GM12878 (cell line): ENCODE data around the gene CADPS. TPM values are rescaled to one million over a fixed set of nuclear protein-coding genes. Genes with fewer than 3 reads are reported as not detected.

Experiments
- ATAC-seq: fragments of 200-7000 bp; cut with Tn5 transposase; 3 replicates; pipeline ENCODE4 v1.9.1; 2020; ENCODE audit warnings: mild to moderate bottlenecking, moderate library complexity
- BruUV-seq: library from RNA; stranded (reverse); fragments of 400-500 nt; replicated peaks from 2 replicates; lab custom pipeline; 2021; lab: Mats Ljungman, UMichigan
- CTCF ChIA-PET: fragments of 300-600 bp; sonication (Branson Sonifier 250); formaldehyde crosslinking; extraction: SDS; loops from one replicate; lab custom pipeline; 2021; ENCODE audit warnings: inconsistent platforms; lab: Yijun Ruan, JAX
- POLR2A ChIA-PET: fragments of 350-600 bp; formaldehyde crosslinking; extraction: SDS; loops from one replicate; lab custom pipeline; 2021; ENCODE audit warnings: inconsistent platforms; lab: Charles Lee
- RAD21 ChIA-PET: fragments of 300-600 bp; sonication (Branson Sonifier 250); formaldehyde crosslinking; loops from one replicate; lab custom pipeline; 2023; ENCODE audit warnings: antibody characterized with exemption; ENCODE audit not compliant: unreplicated experiment; lab: Charles Lee
- SMC1A ChIA-PET: fragments of 300-600 bp; sonication (Branson Sonifier 250); formaldehyde crosslinking; loops from one replicate; lab custom pipeline; 2023; ENCODE audit not compliant: unreplicated experiment, uncharacterized antibody; lab: Charles Lee
- DNase-seq: peaks from one replicate; pipeline ENCODE4 v3.0.0-alpha.2; 2011; ENCODE audit warnings: low read depth, low spot score
- FAIRE-seq: peaks from 3 replicates; lab custom pipeline; 2011; peaks lifted over from hg19 to GRCh38; lab: Jason Lieb, UNC
- H2AFZ ChIP-seq: 2 replicates; pipeline ENCODE4 v1.6.0; 2011; ENCODE audit warnings: low read depth, low read length, control low read depth; ENCODE audit not compliant: control insufficient read depth
- H3K27ac ChIP-seq: 2 replicates; pipeline ENCODE4 v1.5.1; 2011; ENCODE audit warnings: control low read depth; ENCODE audit not compliant: control insufficient read depth, insufficient read depth
- H3K27me3 ChIP-seq, 2 experiments: replicated peaks in 1 of 2; 2 replicates each; pipeline versions ENCODE4 v1.6.0 to v1.6.1; 2011; ENCODE audit warnings: low read length in 1 of 2; ENCODE audit not compliant: control insufficient read depth in 2 of 2, insufficient read depth in 2 of 2
- H3K36me3 ChIP-seq, 2 experiments: 2 replicates each; pipeline ENCODE4 v1.5.1; 2011; ENCODE audit warnings: low read length in 1 of 2; ENCODE audit not compliant: control insufficient read depth in 2 of 2, insufficient read depth in 2 of 2
- H3K4me1 ChIP-seq: 2 replicates; pipeline ENCODE4 v1.6.1; 2011; ENCODE audit warnings: mild to moderate bottlenecking, low read length, moderate library complexity, mixed read lengths; ENCODE audit not compliant: control insufficient read depth, insufficient read depth
- H3K4me2 ChIP-seq: 2 replicates; pipeline ENCODE4 v1.6.0; 2011; ENCODE audit warnings: control low read depth; ENCODE audit not compliant: control insufficient read depth, insufficient read depth
- H3K4me3 ChIP-seq: fragments of 200-600 bp; sonication (generic); 2 replicates; pipeline ENCODE4 v1.5.1; 2016
- H3K79me2 ChIP-seq: 2 replicates; pipeline ENCODE4 v1.6.0; 2011; ENCODE audit warnings: low read length; ENCODE audit not compliant: control insufficient read depth, insufficient read depth
- H3K9ac ChIP-seq: 2 replicates; pipeline ENCODE4 v1.8.0; 2011; ENCODE audit warnings: low read length, control low read depth, mixed read lengths; ENCODE audit not compliant: control insufficient read depth, insufficient read depth
- H3K9me3 ChIP-seq: replicated peaks from 3 replicates; pipeline ENCODE4 v1.5.1; 2011; ENCODE audit warnings: mild to moderate bottlenecking, low read length; ENCODE audit not compliant: control insufficient read depth, insufficient read depth
- H4K20me1 ChIP-seq: 2 replicates; pipeline ENCODE4 v1.6.0; 2011; ENCODE audit not compliant: control insufficient read depth, insufficient read depth
- ATF3 ChIP-seq: IDR thresholded peaks from 2 replicates; pipeline ENCODE4 v1.6.1; 2011; ENCODE audit warnings: low read depth, mild to moderate bottlenecking, low read length, moderate library complexity, borderline replicate concordance; ENCODE audit errors: extremely low read depth
- BCL3 ChIP-seq: IDR thresholded peaks from 2 replicates; pipeline ENCODE4 v1.6.1; 2011; ENCODE audit warnings: borderline replicate concordance, low read depth, mild to moderate bottlenecking, moderate library complexity, low read length; ENCODE audit not compliant: insufficient read depth, poor library complexity, severe bottlenecking
- BRCA1 ChIP-seq: IDR thresholded peaks from 2 replicates; pipeline ENCODE4 v1.6.1; 2011; ENCODE audit warnings: low read depth, low read length, improper control_type of control experiment
- CEBPB ChIP-seq, 2 experiments: fragments of 150-350 bp in 1 of 2; IDR thresholded peaks; 2 replicates each; pipeline ENCODE4 v1.6.1; 2012 to 2014; ENCODE audit warnings: low read depth in 2 of 2, low read length in 2 of 2, borderline replicate concordance in 1 of 2, inconsistent platforms in 1 of 2
- CREM ChIP-seq: IDR thresholded peaks from 2 replicates; pipeline ENCODE4 v1.6.1; 2014; ENCODE audit warnings: antibody characterized with exemption, low read depth
- KDM1A ChIP-seq: fragments of 200-600 bp; sonication (generic); IDR thresholded peaks from 2 replicates; pipeline ENCODE4 v1.6.1; 2016; ENCODE audit warnings: borderline replicate concordance
- SREBF2 ChIP-seq: IDR thresholded peaks from 2 replicates; pipeline ENCODE4 v1.6.1; 2012; ENCODE audit warnings: mild to moderate bottlenecking, low read length
- TAF1 ChIP-seq: IDR thresholded peaks from 2 replicates; pipeline ENCODE4 v1.6.1; 2011; ENCODE audit warnings: mild to moderate bottlenecking, low read depth, low read length, borderline replicate concordance
- TARDBP ChIP-seq: IDR thresholded peaks from 2 replicates; pipeline ENCODE4 v1.6.1; 2016; ENCODE audit warnings: borderline replicate concordance
- TCF3 ChIP-seq: IDR thresholded peaks from 2 replicates; pipeline ENCODE4 v1.6.1; 2012; ENCODE audit warnings: low read depth, mild to moderate bottlenecking, low read length, borderline replicate concordance; ENCODE audit not compliant: insufficient read depth
- ZNF207 ChIP-seq: fragments of 450-650 bp; IDR thresholded peaks from 2 replicates; pipeline ENCODE4 v1.6.1; 2014; ENCODE audit warnings: antibody characterized with exemption, mild to moderate bottlenecking, borderline replicate concordance
- WGBS: methylation state at CpG from one replicate; pipeline ENCODE4 v1.1.6; 2016; ENCODE audit warnings: low lambda C conversion rate; ENCODE audit not compliant: insufficient replicate concordance, insufficient coverage; ENCODE audit errors: missing lambda C conversion rate; 5-methylcytosine and 5-hydroxymethylcytosine counted together
- in situ Hi-C: fragments of 300-500 bp; cut with MboI; formaldehyde crosslinking; loops from 9 replicates; pipeline ENCODE4 v1.14.3; 2018; ENCODE audit warnings: mixed read lengths
- intact Hi-C: fragments of 100-400 bp; cut with micrococcal nuclease; formaldehyde crosslinking; loops from one replicate; pipeline ENCODE4 v1.14.2; 2022; ENCODE audit not compliant: unreplicated experiment
- polyA plus RNA-seq, 11 experiments: library from polyadenylated mRNA; depleted of rRNA in 4 of 11; unstranded in 6 of 11; stranded (reverse) in 5 of 11; fragments of >200 nt; fragmentation: Nextera tagmentation in 4 of 11; fragmentation: Illumina TruSeq in 1 of 11; extraction: Ambion mirVana in 4 of 11; extraction: Trizol in 1 of 11; gene quantifications; 1 replicate in 1 of 11; 2 replicates in 10 of 11; pipeline versions ENCODE4 v1.2.1 to v1.2.3, GENCODE V29; 2011 to 2016; ENCODE audit warnings: inconsistent platforms in 2 of 11, missing spikeins in 2 of 11, low read depth in 1 of 11
- total RNA-seq, 4 experiments: library from RNA; depleted of rRNA in 3 of 4; stranded (reverse); fragments of >200 nt in 3 of 4; fragmentation: Illumina TruSeq in 1 of 4; extraction: Trizol in 1 of 4; gene quantifications; 2 replicates each; pipeline versions ENCODE4 v1.2.1 to v1.2.3, GENCODE V29; 2013 to 2021

The CADPS gene
- total and polyA plus RNA-seq, 10 of the 15 experiments (the other 5 are each of a cell fraction or from before 2014, with no cell fraction given) = 0.20 TPM; not detected in 9

GRCh38 chr3:62839748-62840147 lies 35.5 kb downstream of the CADPS start:
- in situ Hi-C loops = no loop called here
- Histone ChIP-seq H3K4me3 (no peak overlapping the region), H3K27me3 (no peaks in the 10 kb centered on the region), H3K9ac (no peak overlapping the region), H3K4me1 (no peaks in the 10 kb centered on the region), H3K4me2 (no peak overlapping the region), H4K20me1 (no peaks in the 10 kb centered on the region), H3K36me3 (no peaks in the 10 kb centered on the region), H3K9me3 (no peaks in the 10 kb centered on the region), H2AFZ (no peak overlapping the region), H3K27ac (no peak overlapping the region), H3K79me2 (no peaks in the 10 kb centered on the region)
- ATAC-seq (no peak), DNase-seq (no peak), FAIRE-seq (no peak)
- BruUV-seq = no TSS peak
- CTCF ChIA-PET = no interaction called here
- no peak for TF ChIP-seq ATF3
- no peak for TF ChIP-seq TCF3
- no peak for TF ChIP-seq BCL3
- TF ChIP-seq CREM = no peak
- TF ChIP-seq KDM1A = no peak
- TF ChIP-seq BRCA1 = no peak
- TF ChIP-seq TAF1 = no peak
- TF ChIP-seq TARDBP = no peak
- no peak for TF ChIP-seq SREBF2
- TF ChIP-seq CEBPB (IDR thresholded peaks at IDR 0.05; ENCODE audit: borderline replicate concordance in 1 of 2, low read depth in 2 of 2, low read length in 2 of 2) = no peak
- no peak for TF ChIP-seq ZNF207
- intact Hi-C loops = no loop called here
- SMC1A ChIA-PET = no interaction called here
- WGBS = 94% methylated on average over 1 of the region's 1 CpG
- POLR2A ChIA-PET = no interaction called here
- RAD21 ChIA-PET = no interaction called here
